K562 (cell line): ENCODE results near the gene FOXN3. TPM values are rescaled to one million over a fixed set of nuclear protein-coding genes. Genes with fewer than 3 reads are reported as not detected.

Source experiments
- ATAC-seq: fragments of 200-7000 bp; cut with Tn5 transposase; 3 replicates; pipeline ENCODE4 v1.9.1; 2020; ENCODE audit warnings: moderate library complexity
- BruUV-seq: library from RNA; stranded (reverse); fragments of 400-500 nt; replicated peaks from 2 replicates; lab custom pipeline; 2021; lab: Mats Ljungman, UMichigan
- CTCF ChIA-PET: fragments of 300-600 bp; formaldehyde crosslinking; extraction: SDS; loops from one replicate; lab custom pipeline; 2021; ENCODE audit warnings: low intra/inter-chr PET ratio; lab: Yijun Ruan, JAX
- POLR2A ChIA-PET: fragments of 300-600, 350-650 bp; sonication (Branson Sonifier 250); formaldehyde crosslinking; extraction: SDS; loops from one replicate; lab custom pipeline; 2021; ENCODE audit warnings: antibody characterized with exemption, inconsistent platforms; lab: Yijun Ruan, JAX
- DNase-seq, 4 experiments: peaks; one replicate each; pipeline versions ENCODE4 v3.0.0 to v3.0.0-alpha.2; 2011 to 2018; ENCODE audit warnings: low spot score in 3 of 4, mixed read lengths in 3 of 4; ENCODE audit errors: extremely low read depth in 1 of 4
- FAIRE-seq: peaks from 2 replicates; lab custom pipeline; 2011; peaks lifted over from hg19 to GRCh38; lab: Jason Lieb, UNC
- H2AFZ ChIP-seq: 2 replicates; pipeline ENCODE4 v1.6.0; 2011; ENCODE audit warnings: low read depth, low read length, control low read depth, inconsistent platforms
- H3K27ac ChIP-seq: fragments of 200-600 bp; 3 replicates; pipeline ENCODE4 v1.8.0; 2011; ENCODE audit warnings: low read depth, mild to moderate bottlenecking, control low read depth, inconsistent platforms, low read length, moderate library complexity, mixed read lengths; ENCODE audit errors: extremely low read depth
- H3K27me3 ChIP-seq, 2 experiments: fragments of 300-600 bp in 1 of 2; 2 replicates in 1 of 2; 3 replicates in 1 of 2; pipeline versions ENCODE4 v1.6.0 to v1.8.0; 2011; ENCODE audit warnings: inconsistent platforms in 2 of 2, low read length in 2 of 2, mild to moderate bottlenecking in 1 of 2, mixed read lengths in 1 of 2, moderate library complexity in 1 of 2; ENCODE audit not compliant: control insufficient read depth in 2 of 2, insufficient read depth in 2 of 2
- H3K36me3 ChIP-seq: fragments of 300-600 bp; 3 replicates; pipeline ENCODE4 v1.8.0; 2011; ENCODE audit warnings: mild to moderate bottlenecking, low read length, inconsistent platforms; ENCODE audit not compliant: control insufficient read depth, insufficient read depth
- H3K4me1 ChIP-seq, 2 experiments: fragments of 200-600 bp in 1 of 2; replicated peaks in 1 of 2; 2 replicates in 1 of 2; 3 replicates in 1 of 2; pipeline versions ENCODE4 v1.5.1 to v1.8.0; 2011; ENCODE audit warnings: inconsistent platforms in 2 of 2, low read length in 2 of 2, mild to moderate bottlenecking in 1 of 2, mixed read lengths in 1 of 2, moderate library complexity in 1 of 2; ENCODE audit not compliant: control insufficient read depth in 2 of 2, insufficient read depth in 2 of 2
- H3K4me2 ChIP-seq: 2 replicates; pipeline ENCODE4 v1.6.1; 2011; ENCODE audit warnings: low read length, control low read depth, inconsistent platforms, mixed read lengths; ENCODE audit not compliant: insufficient read depth
- H3K4me3 ChIP-seq: fragments of 200-600 bp; sonication (generic), shearing (Covaris generic); 2 replicates; pipeline ENCODE4 v1.5.1; 2016; ENCODE audit warnings: control low read depth, inconsistent platforms
- H3K79me2 ChIP-seq: fragments of 200-600 bp; 3 replicates; pipeline ENCODE4 v1.8.0; 2011; ENCODE audit warnings: low read length, inconsistent platforms; ENCODE audit not compliant: control insufficient read depth, insufficient read depth
- H3K9ac ChIP-seq, 2 experiments: 2 replicates each; pipeline versions ENCODE4 v1.6.0 to v1.6.1; 2011; ENCODE audit warnings: low read depth in 2 of 2, low read length in 2 of 2, control low read depth in 1 of 2, inconsistent platforms in 1 of 2, mild to moderate bottlenecking in 1 of 2, mixed read lengths in 1 of 2; ENCODE audit not compliant: insufficient read depth in 1 of 2
- H3K9me1 ChIP-seq: one replicate; pipeline ENCODE4 v1.6.0; 2011; ENCODE audit warnings: inconsistent platforms, mild to moderate bottlenecking, low read length, moderate library complexity; ENCODE audit not compliant: control insufficient read depth, insufficient read depth
- H3K9me3 ChIP-seq: replicated peaks from 2 replicates; pipeline ENCODE4 v1.5.1; 2011; ENCODE audit warnings: low read depth, low read length, inconsistent platforms; ENCODE audit not compliant: control insufficient read depth, insufficient read depth
- H4K20me1 ChIP-seq: replicated peaks from 2 replicates; pipeline ENCODE4 v1.6.1; 2011; ENCODE audit warnings: low read length, inconsistent platforms, mixed read lengths; ENCODE audit not compliant: control insufficient read depth, insufficient read depth
- BRD4 ChIP-seq: fragments of 200-600 bp; sonication (generic); IDR thresholded peaks from 2 replicates; pipeline ENCODE4 v1.6.1; 2017; ENCODE audit warnings: inconsistent platforms
- HEY1 ChIP-seq: fragments of 250-450 bp; sonication (Bioruptor Pico); IDR thresholded peaks from 2 replicates; pipeline ENCODE4 v1.5.0; 2020; ENCODE audit warnings: mild to moderate bottlenecking, moderate library complexity, borderline replicate concordance
- MITF ChIP-seq: IDR thresholded peaks from 2 replicates; pipeline ENCODE4 v1.6.1; 2014; ENCODE audit warnings: antibody characterized with exemption
- RFX1 ChIP-seq: fragments of 450-650 bp; IDR thresholded peaks from 2 replicates; pipeline ENCODE4 v1.6.1; 2016; ENCODE audit warnings: mild to moderate bottlenecking, moderate library complexity
- TEAD4 ChIP-seq, 2 experiments: sonication (generic) in 1 of 2; formaldehyde crosslinking in 1 of 2; IDR thresholded peaks; 2 replicates each; pipeline versions ENCODE4 v1.6.1 to v1.8.0; 2012 to 2022; ENCODE audit warnings: borderline replicate concordance in 1 of 2, inconsistent platforms in 1 of 2, low read length in 1 of 2, mild to moderate bottlenecking in 1 of 2, missing genetic modification reagents in 1 of 2
- WGBS: fragments of 100-300 bp; shearing (Covaris generic); methylation state at CpG from one replicate; pipeline ENCODE4 v1.1.6; 2016; ENCODE audit warnings: low coverage, mixed read lengths; ENCODE audit not compliant: insufficient coverage; ENCODE audit errors: missing lambda C conversion rate; 5-methylcytosine and 5-hydroxymethylcytosine counted together
- in situ Hi-C: fragments of 300-500 bp; cut with MboI; formaldehyde crosslinking; loops from 4 replicates; pipeline ENCODE4 v1.15.0; 2018; ENCODE audit warnings: inconsistent platforms, mixed read lengths
- intact Hi-C: fragments of 100-400 bp; cut with micrococcal nuclease; formaldehyde crosslinking; loops from 2 replicates; pipeline ENCODE4 v1.14.2; 2022
- polyA plus RNA-seq, 8 experiments: library from polyadenylated mRNA; depleted of rRNA in 4 of 8; stranded (reverse) in 5 of 8; unstranded in 3 of 8; fragments of >200 nt; fragmentation: Nextera tagmentation in 2 of 8; fragmentation: Illumina TruSeq in 1 of 8; extraction: Ambion mirVana in 2 of 8; extraction: Trizol in 1 of 8; gene quantifications; 2 replicates each; pipeline versions ENCODE4 v1.2.1 to v1.2.3, GENCODE V29; 2011 to 2014; ENCODE audit warnings: inconsistent platforms in 1 of 8, missing spikeins in 1 of 8
- total RNA-seq, 7 experiments: library from RNA; depleted of rRNA in 6 of 7; stranded (reverse); fragments of >200 nt in 6 of 7; fragmentation: Illumina TruSeq in 2 of 7; extraction: Trizol in 2 of 7; gene quantifications; 2 replicates each; pipeline versions ENCODE4 v1.2.1 to v1.2.3, GENCODE V29; 2011 to 2021; ENCODE audit warnings: low replicate concordance in 1 of 7

Gene FOXN3
- total and polyA plus RNA-seq, 9 of the 15 experiments (the other 6 are each of a cell fraction or from before 2014, with no cell fraction given) = 0.07 to 1.3 (median 0.40) TPM

GRCh38 chr14:89121968-89122620 is 294.9 kb downstream of the FOXN3 start:
- Histone ChIP-seq H3K9ac (no peak overlapping the region), H2AFZ (no peak overlapping the region), H3K4me1 (no peaks in the 10 kb centered on the region; a peak in 2 of 5 replicates), H3K9me1 (no peaks in the 10 kb centered on the region), H3K27ac (no peak overlapping the region), H3K36me3 (no peaks in the 10 kb centered on the region), H3K4me3 (no peak overlapping the region), H3K79me2 (no peaks in the 10 kb centered on the region), H3K4me2 (no peak overlapping the region), H3K9me3 (no peaks in the 10 kb centered on the region), H3K27me3 (no peaks in the 10 kb centered on the region), H4K20me1 (no peaks in the 10 kb centered on the region)
- no peak for ATAC-seq
- no TSS peak for BruUV-seq
- ChIA-PET POLR2A (no interaction called here), CTCF (no interaction called here)
- no peak for FAIRE-seq
- intact Hi-C loops = no loop called here
- in situ Hi-C loops = no loop called here
- no peak for DNase-seq
- WGBS = 0% methylated on average over 3 of the region's 4 CpGs
- no peak for TF ChIP-seq TEAD4 (IDR thresholded peaks at IDR 0.05; ENCODE audit: low read length)
- no peak for TF ChIP-seq TEAD4 (CRISPR knock-in tag; IDR thresholded peaks at IDR 0.05; ENCODE audit: borderline replicate concordance)
- TF ChIP-seq RFX1 = peak; percentile 73
- no peak for TF ChIP-seq BRD4
- no peak for TF ChIP-seq MITF
- no peak for TF ChIP-seq HEY1 (CRISPR knock-in tag)
